Embryonic facial prominence (tissue), 1 donor: ENCODE measurements around the gene SSBP3.
"Not testable (repeated sequence)": the region's sequence is repeated elsewhere in the genome, so short reads cannot be mapped to it uniquely, and the experiment has no call there.

Source experiments
- DNase-seq: peaks from one replicate; pipeline ENCODE4 v3.0.0-alpha.2; 2016; ENCODE audit errors: extremely low spot score

The SSBP3 gene

GRCh38 chr1:54222711-54223110, 183.5 kb downstream of the SSBP3 start:
- no peak for DNase-seq

GRCh38 chr1:54221867-54222484, 184.2 kb downstream of the SSBP3 start:
- no peak for DNase-seq

- DNase-seq: no peak
Measured at GRCh38 chr1:54221113-54221834, 184.9 kb downstream of the SSBP3 start.

- DNase-seq: no peak
Measured at GRCh38 chr1:54220004-54220811, 186.0 kb downstream of the SSBP3 start.

- no peak for DNase-seq
Measured at GRCh38 chr1:54219688-54220003, 186.5 kb downstream of the SSBP3 start.

- no peak for DNase-seq
Measured at GRCh38 chr1:54218883-54219687, 187.1 kb downstream of the SSBP3 start.

GRCh38 chr1:54215523-54215922, 190.7 kb downstream of the SSBP3 start:
- DNase-seq: no peak

- DNase-seq: no peak
Measured at GRCh38 chr1:54212872-54213271, 193.3 kb downstream of the SSBP3 start.

GRCh38 chr1:54207896-54208295, 198.3 kb downstream of the SSBP3 start:
- DNase-seq: not testable (repeated sequence)

- no peak for DNase-seq
Measured at GRCh38 chr1:54207287-54207686, 198.9 kb downstream of the SSBP3 start.

- DNase-seq: no peak
Measured at GRCh38 chr1:54204199-54204598, 202.0 kb downstream of the SSBP3 start.

- no peak for DNase-seq
Measured at GRCh38 chr1:54200519-54200997, 205.6 kb downstream of the SSBP3 start.

GRCh38 chr1:54199765-54200518, 206.3 kb downstream of the SSBP3 start, which contains the start of the genes CYB5RL and MRPL37:
Gene CYB5RL, minus strand, starts transcription at chr1:54200030. Its CDS starts 4,414 bp downstream, at chr1:54195616.
Gene MRPL37, plus strand, starts transcription at chr1:54200167. Its CDS starts 77 bp downstream, at chr1:54200244.
- peak; percentile 89 for DNase-seq

- DNase-seq: no peak
Measured at GRCh38 chr1:54199151-54199764, 206.9 kb downstream of the SSBP3 start.

GRCh38 chr1:54193453-54193852, 212.7 kb downstream of the SSBP3 start:
- no peak for DNase-seq

GRCh38 chr1:54191525-54191924, 214.7 kb downstream of the SSBP3 start:
- no peak for DNase-seq

GRCh38 chr1:54190526-54190925, 215.7 kb downstream of the SSBP3 start:
- no peak for DNase-seq

- no peak for DNase-seq
Measured at GRCh38 chr1:54188291-54188690, 217.9 kb downstream of the SSBP3 start.

GRCh38 chr1:54186056-54186455, 220.1 kb downstream of the SSBP3 start:
- no peak for DNase-seq

- no peak for DNase-seq
Measured at GRCh38 chr1:54180701-54181360, 225.4 kb downstream of the SSBP3 start.
